H1 (cell line): Measurements from ENCODE around the gene GRM8. TPM values are rescaled to one million over a fixed set of nuclear protein-coding genes. Genes with fewer than 3 reads are reported as not detected.

ENCODE experiments used
- GTF2F1 ChIP-seq: IDR thresholded peaks from 2 replicates; pipeline ENCODE4 v1.6.1; 2012; ENCODE audit warnings: low read depth, low read length, improper control_type of control experiment, borderline replicate concordance
- HDAC2 ChIP-seq, 2 experiments: fragments of 300-600 bp in 1 of 2; sonication (generic) in 1 of 2; IDR thresholded peaks; 2 replicates each; pipeline ENCODE4 v1.6.1; 2011 to 2012; ENCODE audit warnings: low read depth in 2 of 2, low read length in 2 of 2, mild to moderate bottlenecking in 2 of 2, moderate library complexity in 2 of 2, borderline replicate concordance in 1 of 2, inconsistent platforms in 1 of 2
- ZNF274 ChIP-seq: IDR thresholded peaks from 2 replicates; pipeline ENCODE4 v1.7.0; 2012; ENCODE audit warnings: low read length, borderline replicate concordance; ENCODE audit errors: extremely low read depth
- polyA plus RNA-seq, 7 experiments: library from polyadenylated mRNA; depleted of rRNA in 3 of 7; stranded (reverse) in 5 of 7; unstranded in 2 of 7; fragments of >200 nt in 5 of 7; fragments of 200-250 nt in 2 of 7; gene quantifications; 1 replicate in 5 of 7; 2 replicates in 1 of 7; 4 replicates in 1 of 7; pipeline versions ENCODE4 v1.2.1 to v1.2.3, GENCODE V29; 2011 to 2013; ENCODE audit warnings: missing spikeins in 2 of 7, mixed read lengths in 2 of 7
- total RNA-seq: library from RNA; stranded (reverse); fragmentation: NEBNext Ultra II Directional; extraction: Animal tissue kit (Norgen Biotek cat#: 25700); gene quantifications from 2 replicates; pipeline ENCODE4 v1.2.1, GENCODE V29; 2021

GRM8 gene
- total and polyA plus RNA-seq, 2 of the 8 experiments (the other 6 are each of a cell fraction or from before 2014, with no cell fraction given), result 2.6 to 2.8 TPM

DNA sequence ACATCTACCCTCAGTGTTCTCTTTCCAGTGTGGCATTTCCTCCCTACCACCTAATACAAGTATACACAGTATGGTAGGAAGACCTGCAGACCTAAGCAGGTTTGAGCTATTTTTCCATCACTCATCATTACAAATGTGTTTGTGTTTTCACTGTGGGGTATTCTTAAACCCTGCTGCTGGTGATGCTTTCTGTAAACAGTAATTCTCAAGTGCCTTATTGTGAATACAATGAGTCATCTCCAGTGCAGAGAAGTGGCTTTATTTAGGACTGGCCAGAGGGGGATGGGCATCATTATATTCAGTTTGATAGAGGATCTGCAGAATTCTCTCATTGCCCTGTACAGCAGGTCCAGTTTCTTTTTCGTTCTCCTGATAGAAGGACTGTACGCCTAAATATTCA is 63.7 kb downstream of the GRM8 start (continued):
- TF ChIP-seq HDAC2 (IDR thresholded peaks at IDR 0.05; ENCODE audit: borderline replicate concordance in 1 of 2, low read depth in 2 of 2, low read length in 2 of 2) (no peak), ZNF274 (no peak), GTF2F1 (no peak)
